WTC11 (cell line): ENCODE data around the gene FHIT. TPM values are rescaled to one million over a fixed set of nuclear protein-coding genes. Genes with fewer than 3 reads are reported as not detected.

ENCODE experiments used
- ATAC-seq: fragments of 200-7000 bp; cut with Tn5 transposase; 2 replicates; pipeline ENCODE4 v1.10.0; 2021; ENCODE audit warnings: mild to moderate bottlenecking, moderate library complexity
- CTCF ChIA-PET: fragments of 300-600 bp; sonication (Branson Sonifier 250); formaldehyde crosslinking; loops from one replicate; lab custom pipeline; 2021; ENCODE audit warnings: antibody characterized with exemption; lab: Charles Lee
- POLR2A ChIA-PET: fragments of 350-600 bp; sonication (Branson Sonifier 250); formaldehyde crosslinking; loops from one replicate; lab custom pipeline; 2021; ENCODE audit warnings: antibody characterized with exemption; lab: Charles Lee
- DNase-seq: peaks from one replicate; pipeline ENCODE4 v3.0.0; 2021; ENCODE audit warnings: low spot score
- H3K27ac Mint-ChIP-seq: 2 replicates; pipeline ENCODE4 v1.8.0; 2021; ENCODE audit warnings: mixed read lengths
- H3K27me3 Mint-ChIP-seq: 2 replicates; pipeline ENCODE4 v1.8.0; 2021; ENCODE audit warnings: low read depth, mild to moderate bottlenecking, moderate library complexity, mixed read lengths
- H3K36me3 Mint-ChIP-seq: 2 replicates; pipeline ENCODE4 v1.8.0; 2021; ENCODE audit warnings: mixed read lengths
- H3K4me1 Mint-ChIP-seq: 2 replicates; pipeline ENCODE4 v1.8.0; 2022; ENCODE audit warnings: mixed read lengths
- H3K4me3 Mint-ChIP-seq: 2 replicates; pipeline ENCODE4 v1.8.0; 2021; ENCODE audit warnings: mild to moderate bottlenecking, moderate library complexity, mixed read lengths
- H3K9me3 Mint-ChIP-seq: 2 replicates; pipeline ENCODE4 v1.8.0; 2021; ENCODE audit warnings: mixed read lengths
- CTCF ChIP-seq: fragments of 200-600 bp; IDR thresholded peaks from 2 replicates; pipeline ENCODE4 v1.8.0; 2022; ENCODE audit warnings: antibody characterized with exemption
- EMX1 ChIP-seq: fragments of 250-450 bp; sonication (Bioruptor Pico); IDR thresholded peaks from 2 replicates; pipeline ENCODE4 v1.8.0; 2021; ENCODE audit warnings: mild to moderate bottlenecking
- FOXP4 ChIP-seq: sonication (generic); formaldehyde crosslinking; IDR thresholded peaks from 2 replicates; pipeline ENCODE4 v1.8.0; 2022; ENCODE audit warnings: mild to moderate bottlenecking, missing genetic modification reagents
- MLX ChIP-seq: sonication (generic); formaldehyde crosslinking; IDR thresholded peaks from 2 replicates; pipeline ENCODE4 v1.8.1; 2023; ENCODE audit warnings: mild to moderate bottlenecking, missing genetic modification reagents, moderate library complexity
- NFYB ChIP-seq: sonication (generic); formaldehyde crosslinking; conservative IDR thresholded peaks from 2 replicates; pipeline ENCODE4 v1.8.0; 2022; ENCODE audit warnings: low read depth, missing genetic modification reagents
- NR1H2 ChIP-seq: sonication (generic); formaldehyde crosslinking; IDR thresholded peaks from 2 replicates; pipeline ENCODE4 v1.9.0; 2021; ENCODE audit warnings: mild to moderate bottlenecking, moderate library complexity, missing genetic modification reagents
- NR3C1 ChIP-seq: sonication (generic); formaldehyde crosslinking; conservative IDR thresholded peaks from 2 replicates; pipeline ENCODE4 v1.8.1; 2023; ENCODE audit warnings: low read depth, mild to moderate bottlenecking, missing genetic modification reagents
- RORB ChIP-seq: fragments of 250-450 bp; sonication (Bioruptor Pico); IDR thresholded peaks from 2 replicates; pipeline ENCODE4 v1.9.0; 2021; ENCODE audit warnings: mild to moderate bottlenecking
- TCF7 ChIP-seq: sonication (generic); formaldehyde crosslinking; IDR thresholded peaks from 2 replicates; pipeline ENCODE4 v1.8.0; 2022; ENCODE audit warnings: mild to moderate bottlenecking, low read depth, missing genetic modification reagents, moderate library complexity
- TEAD1 ChIP-seq: sonication (generic); formaldehyde crosslinking; IDR thresholded peaks from 2 replicates; pipeline ENCODE4 v1.8.0; 2022; ENCODE audit warnings: mild to moderate bottlenecking, missing genetic modification reagents
- TP53 ChIP-seq: sonication (generic); formaldehyde crosslinking; IDR thresholded peaks from 2 replicates; pipeline ENCODE4 v1.8.1; 2023; ENCODE audit warnings: mild to moderate bottlenecking, missing genetic modification reagents
- ZBTB21 ChIP-seq: sonication (generic); formaldehyde crosslinking; IDR thresholded peaks from 2 replicates; pipeline ENCODE4 v1.8.1; 2023; ENCODE audit warnings: mild to moderate bottlenecking, missing genetic modification reagents, borderline replicate concordance
- ZNF219 ChIP-seq: sonication (generic); formaldehyde crosslinking; IDR thresholded peaks from 2 replicates; pipeline ENCODE4 v1.8.0; 2023; ENCODE audit warnings: missing genetic modification reagents, mild to moderate bottlenecking, borderline replicate concordance
- ZNF263 ChIP-seq: sonication (generic); formaldehyde crosslinking; IDR thresholded peaks from 2 replicates; pipeline ENCODE4 v1.8.1; 2022; ENCODE audit warnings: low read depth, mild to moderate bottlenecking, moderate library complexity, missing genetic modification reagents
- ZNF281 ChIP-seq: sonication (generic); formaldehyde crosslinking; IDR thresholded peaks from 2 replicates; pipeline ENCODE4 v1.8.0; 2023; ENCODE audit warnings: mild to moderate bottlenecking, missing genetic modification reagents
- ZNF416 ChIP-seq: fragments of 250-450 bp; sonication (Bioruptor Pico); IDR thresholded peaks from 2 replicates; pipeline ENCODE4 v1.9.0; 2021; ENCODE audit warnings: mild to moderate bottlenecking, inconsistent platforms
- ZNF425 ChIP-seq: fragments of 250-450 bp; sonication (Bioruptor Pico); conservative IDR thresholded peaks from 2 replicates; pipeline ENCODE4 v1.9.0; 2021; ENCODE audit warnings: mild to moderate bottlenecking
- ZNF671 ChIP-seq: fragments of 250-450 bp; sonication (Bioruptor Pico); IDR thresholded peaks from 2 replicates; pipeline ENCODE4 v1.8.0; 2021; ENCODE audit warnings: mild to moderate bottlenecking
- total RNA-seq: library from RNA; stranded (reverse); gene quantifications from 3 replicates; pipeline ENCODE4 v1.2.3, GENCODE V29; 2021

Gene FHIT
- total RNA-seq, 1 experiment from 2014 or later: 2.6 TPM

- no peaks in the 10 kb centered on the region for H3K9me3 Mint-ChIP-seq
- TF ChIP-seq ZNF425 (CRISPR knock-in tag): no peak
- no peak for TF ChIP-seq NR1H2 (CRISPR knock-in tag)
- TF ChIP-seq TCF7: no peak
- TF ChIP-seq NR3C1 (CRISPR knock-in tag): no peak
- TF ChIP-seq TEAD1 (CRISPR knock-in tag): no peak
- TF ChIP-seq CTCF: no peak
- TF ChIP-seq ZNF219 (CRISPR knock-in tag): no peak
- TF ChIP-seq MLX: no peak
- no peak for TF ChIP-seq ZNF416 (CRISPR knock-in tag)
- H3K4me3 Mint-ChIP-seq: no peak overlapping the region
- ATAC-seq: no peak
- ChIA-PET CTCF (no interaction called here), POLR2A (no interaction called here)
- DNase-seq: no peak
- peaks cover 6% of the 10 kb centered on the region; the same call in 1 of the 2 replicates for H3K4me1 Mint-ChIP-seq
- no peaks in the 10 kb centered on the region for H3K36me3 Mint-ChIP-seq
- no peaks in the 10 kb centered on the region; the same call in 1 of the 2 replicates for H3K27me3 Mint-ChIP-seq
- no peak overlapping the region for H3K27ac Mint-ChIP-seq
Observed at GRCh38 chr3:60025096-60026050, 1225.9 kb downstream of the FHIT start.

GRCh38 chr3:60024400-60024799, 1226.9 kb downstream of the FHIT start:
- H3K4me1 Mint-ChIP-seq: peaks cover 6% of the 10 kb centered on the region; the same call in 1 of the 2 replicates
- TF ChIP-seq ZBTB21 (CRISPR knock-in tag): no peak
- no peak for TF ChIP-seq RORB (CRISPR knock-in tag)
- no peak for TF ChIP-seq NFYB (CRISPR knock-in tag)
- no peak for TF ChIP-seq FOXP4 (CRISPR knock-in tag)
- TF ChIP-seq ZNF263 (CRISPR knock-in tag): no peak
- TF ChIP-seq, all 79 proteins: peak for 0
- ChIA-PET CTCF (no interaction called here), POLR2A (no interaction called here)
- no peak for ATAC-seq
- Mint-ChIP-seq H3K9me3 (no peaks in the 10 kb centered on the region), H3K27me3 (no peaks in the 10 kb centered on the region; the same call in 1 of the 2 replicates), H3K27ac (no peak overlapping the region), H3K36me3 (no peaks in the 10 kb centered on the region), H3K4me3 (no peak overlapping the region)
- DNase-seq: no peak

GRCh38 chr3:60023189-60023588, 1228.1 kb downstream of the FHIT start:
- peaks cover 6% of the 10 kb centered on the region; the same call in 1 of the 2 replicates for H3K4me1 Mint-ChIP-seq
- H3K27me3 Mint-ChIP-seq: no peaks in the 10 kb centered on the region
- POLR2A ChIA-PET: no interaction called here
- H3K27ac Mint-ChIP-seq: no peak overlapping the region
- ATAC-seq: no peak
- H3K9me3 Mint-ChIP-seq: no peaks in the 10 kb centered on the region
- H3K36me3 Mint-ChIP-seq: no peaks in the 10 kb centered on the region
- no peak for DNase-seq
- TF ChIP-seq ZNF263 (CRISPR knock-in tag) (no peak), TP53 (CRISPR knock-in tag) (no peak), ZNF281 (CRISPR knock-in tag) (no peak), EMX1 (CRISPR knock-in tag) (no peak), ZNF671 (CRISPR knock-in tag) (no peak)
- TF ChIP-seq, all 79 proteins: peak for 0
- no peak overlapping the region for H3K4me3 Mint-ChIP-seq
- CTCF ChIA-PET: no interaction called here
